MM.1S (cell line): Measurements from ENCODE around the gene ACTC1.
A peak's percentile ranks its signal among the peaks of the same experiment; 100 is the strongest.
"Not testable (repeated sequence)": the region's sequence is repeated elsewhere in the genome, so short reads cannot be mapped to it uniquely, and the experiment has no call there.

Experiments used
- DNase-seq: peaks from one replicate; pipeline ENCODE4 v3.0.0-alpha.2; 2015
- H2AFZ ChIP-seq: fragments of 300-600 bp; sonication (generic); 2 replicates; pipeline ENCODE4 v1.6.0; 2016; ENCODE audit warnings: antibody characterized with exemption, low read length
- H3F3A ChIP-seq: fragments of 300-600 bp; sonication (generic); 2 replicates; pipeline ENCODE4 v1.6.1; 2016; ENCODE audit warnings: mild to moderate bottlenecking, antibody characterized with exemption, low read length, moderate library complexity, mixed read lengths; ENCODE audit not compliant: insufficient read depth
- H3K27ac ChIP-seq: fragments of 300-600 bp; sonication (generic); 2 replicates; pipeline ENCODE4 v1.5.1; 2016; ENCODE audit warnings: mild to moderate bottlenecking, low read length
- H3K27me3 ChIP-seq: fragments of 300-600 bp; sonication (generic); replicated peaks from 2 replicates; pipeline ENCODE4 v1.6.0; 2016; ENCODE audit warnings: low read length; ENCODE audit not compliant: insufficient read depth
- H3K36me3 ChIP-seq: fragments of 300-600 bp; sonication (generic); replicated peaks from 2 replicates; pipeline ENCODE4 v1.6.1; 2016; ENCODE audit warnings: mild to moderate bottlenecking, low read length, mixed read lengths; ENCODE audit not compliant: insufficient read depth
- H3K4me1 ChIP-seq: fragments of 300-600 bp; sonication (generic); 2 replicates; pipeline ENCODE4 v1.6.1; 2016; ENCODE audit warnings: low read length, mixed read lengths
- H3K4me2 ChIP-seq: fragments of 300-600 bp; sonication (generic); 2 replicates; pipeline ENCODE4 v1.6.0; 2016; ENCODE audit warnings: low read depth, low read length
- H3K4me3 ChIP-seq: fragments of 300-600 bp; sonication (generic); 2 replicates; pipeline ENCODE4 v1.5.1; 2016; ENCODE audit warnings: low read length, mixed read lengths
- H3K79me2 ChIP-seq: fragments of 300-600 bp; sonication (generic); 2 replicates; pipeline ENCODE4 v1.6.1; 2016; ENCODE audit warnings: mixed run types, low read length, mixed read lengths
- H3K9ac ChIP-seq: fragments of 300-600 bp; sonication (generic); 2 replicates; pipeline ENCODE4 v1.6.1; 2016; ENCODE audit warnings: low read length, mixed read lengths
- H3K9me2 ChIP-seq: fragments of 300-600 bp; sonication (generic); replicated peaks from 2 replicates; pipeline ENCODE4 v1.6.1; 2016; ENCODE audit warnings: mild to moderate bottlenecking, low read length, mixed read lengths; ENCODE audit not compliant: insufficient read depth
- H3K9me3 ChIP-seq: fragments of 300-600 bp; sonication (generic); replicated peaks from 2 replicates; pipeline ENCODE4 v1.6.1; 2016; ENCODE audit warnings: mild to moderate bottlenecking, low read length, mixed read lengths; ENCODE audit not compliant: insufficient read depth
- H4K20me1 ChIP-seq: fragments of 300-600 bp; sonication (generic); 2 replicates; pipeline ENCODE4 v1.6.1; 2016; ENCODE audit warnings: mild to moderate bottlenecking, low read length, moderate library complexity, mixed read lengths; ENCODE audit not compliant: insufficient read depth
- CTCF ChIP-seq: fragments of 300-600 bp; sonication (generic); IDR thresholded peaks from 2 replicates; pipeline ENCODE4 v1.5.1; 2016; ENCODE audit warnings: antibody characterized with exemption, low read length, mixed read lengths
- EZH2 ChIP-seq: fragments of 300-600 bp; sonication (generic); optimal IDR thresholded peaks from 2 replicates; pipeline ENCODE3; 2017; ENCODE audit warnings: low read depth, mild to moderate bottlenecking, antibody characterized with exemption, low read length, mixed read lengths
- EZH2phosphoT487 ChIP-seq: fragments of 300-600 bp; sonication (generic); IDR thresholded peaks from 2 replicates; pipeline ENCODE4 v1.6.1; 2018; ENCODE audit warnings: antibody characterized with exemption, low read length

Gene ACTC1

GRCh38 chr15:34810443-34811129 is 15.2 kb upstream of the ACTC1 start:
- DNase-seq = no peak
- Histone ChIP-seq H3K27me3 (no peaks in the 10 kb centered on the region), H3K9ac (no peak overlapping the region), H3F3A (no peaks in the 10 kb centered on the region; the same call in 1 of the 2 replicates), H4K20me1 (no peaks in the 10 kb centered on the region), H2AFZ (no peak overlapping the region), H3K27ac (no peak overlapping the region), H3K4me2 (no peak overlapping the region), H3K9me3 (no peaks in the 10 kb centered on the region), H3K4me1 (peaks cover 21% of the 10 kb centered on the region), H3K79me2 (no peaks in the 10 kb centered on the region), H3K36me3 (no peaks in the 10 kb centered on the region), H3K9me2 (no peaks in the 10 kb centered on the region), H3K4me3 (no peak overlapping the region)
- TF ChIP-seq EZH2 (no peak), CTCF (no peak), EZH2phosphoT487 (no peak)

GRCh38 chr15:34809186-34809585 is 13.8 kb upstream of the ACTC1 start:
- peaks cover 21% of the 10 kb centered on the region for H3K4me1 ChIP-seq
- peak overlapping the region; percentile 1; the same call in 1 of the 2 replicates for H3K9ac ChIP-seq
- H3K9me2 ChIP-seq = no peaks in the 10 kb centered on the region
- H3K27ac ChIP-seq = peak overlapping the region; percentile 26; the same call in 1 of the 2 replicates
- no peaks in the 10 kb centered on the region for H4K20me1 ChIP-seq
- H3K27me3 ChIP-seq = no peaks in the 10 kb centered on the region
- TF ChIP-seq EZH2 = no peak
- no peak for TF ChIP-seq CTCF
- TF ChIP-seq EZH2phosphoT487 = no peak
- no peaks in the 10 kb centered on the region for H3K36me3 ChIP-seq
- no peaks in the 10 kb centered on the region for H3K9me3 ChIP-seq
- peak overlapping the region; percentile 36 for H3K4me2 ChIP-seq
- peak; percentile 43 for DNase-seq
- peak overlapping the region; percentile 22 for H3K4me3 ChIP-seq
- no peaks in the 10 kb centered on the region for H3K79me2 ChIP-seq
- no peaks in the 10 kb centered on the region; the same call in 1 of the 2 replicates for H3F3A ChIP-seq
- H2AFZ ChIP-seq = peak overlapping the region; percentile 11; the same call in 1 of the 2 replicates

GRCh38 chr15:34808016-34808415 is 12.7 kb upstream of the ACTC1 start:
- no peak for DNase-seq
- TF ChIP-seq EZH2 (no peak), CTCF (no peak), EZH2phosphoT487 (no peak)
- H3K4me2 ChIP-seq = no peak overlapping the region
- H3K27me3 ChIP-seq = no peaks in the 10 kb centered on the region
- H4K20me1 ChIP-seq = no peaks in the 10 kb centered on the region
- no peaks in the 10 kb centered on the region; the same call in 1 of the 2 replicates for H3F3A ChIP-seq
- no peak overlapping the region for H2AFZ ChIP-seq
- peaks cover 19% of the 10 kb centered on the region for H3K4me1 ChIP-seq
- H3K79me2 ChIP-seq = no peaks in the 10 kb centered on the region
- H3K9me2 ChIP-seq = no peaks in the 10 kb centered on the region
- H3K4me3 ChIP-seq = no peak overlapping the region
- H3K9me3 ChIP-seq = no peaks in the 10 kb centered on the region
- no peaks in the 10 kb centered on the region for H3K36me3 ChIP-seq
- no peak overlapping the region for H3K27ac ChIP-seq
- H3K9ac ChIP-seq = no peak overlapping the region

GRCh38 chr15:34807241-34807640 is 11.9 kb upstream of the ACTC1 start:
- H2AFZ ChIP-seq, H3K27ac ChIP-seq, H3K9me3 ChIP-seq, H3F3A ChIP-seq, H3K9me2 ChIP-seq, H3K9ac ChIP-seq, H3K27me3 ChIP-seq, H4K20me1 ChIP-seq, H3K79me2 ChIP-seq, H3K4me2 ChIP-seq, DNase-seq, H3K36me3 ChIP-seq, H3K4me3 ChIP-seq: not testable (repeated sequence)
- peaks cover 12% of the 10 kb centered on the region for H3K4me1 ChIP-seq
